Measurements from ENCODE around the gene MAPRE2.

MAPRE2 gene

GRCh38 chr18:35061336-35061735 lies 20.1 kb downstream of the MAPRE2 start:
- DNase-seq (ENCODE audit: low spot score) = no peak

- DNase-seq (ENCODE audit: low spot score) = no peak
These were observed 20.6 kb downstream of the MAPRE2 start for GRCh38 chr18:35061804-35062203.

- no peak for DNase-seq (ENCODE audit: low spot score)
These were observed 21.2 kb downstream of the MAPRE2 start for GRCh38 chr18:35062408-35062807.

GRCh38 chr18:35063875-35064690 lies 22.9 kb downstream of the MAPRE2 start:
- DNase-seq (ENCODE audit: low spot score) = no peak

- DNase-seq (ENCODE audit: low spot score) = no peak
These were observed 26.2 kb downstream of the MAPRE2 start for GRCh38 chr18:35067454-35067853.

- no peak for DNase-seq (ENCODE audit: low spot score)
These were observed 30.6 kb downstream of the MAPRE2 start for GRCh38 chr18:35071819-35072247.

- peak; percentile 47 for DNase-seq (ENCODE audit: low spot score)
These were observed 31.4 kb downstream of the MAPRE2 start for GRCh38 chr18:35072616-35073015.

- no peak for DNase-seq (ENCODE audit: low spot score)
These were observed 32.2 kb downstream of the MAPRE2 start for GRCh38 chr18:35073186-35074105.

- DNase-seq (ENCODE audit: low spot score) = no peak
These were observed 33.4 kb downstream of the MAPRE2 start for GRCh38 chr18:35074581-35074980.

GRCh38 chr18:35075132-35075531 lies 33.9 kb downstream of the MAPRE2 start:
- DNase-seq (ENCODE audit: low spot score) = no peak

- no peak for DNase-seq (ENCODE audit: low spot score)
These were observed 35.1 kb downstream of the MAPRE2 start for GRCh38 chr18:35076135-35076924.

- DNase-seq (ENCODE audit: low spot score) = no peak
These were observed 36.7 kb downstream of the MAPRE2 start for GRCh38 chr18:35077937-35078336.

GRCh38 chr18:35080058-35080457 lies 38.8 kb downstream of the MAPRE2 start:
- no peak for DNase-seq (ENCODE audit: low spot score)

- DNase-seq (ENCODE audit: low spot score) = no peak
These were observed 42.0 kb downstream of the MAPRE2 start for GRCh38 chr18:35083174-35083712.

- no peak for DNase-seq (ENCODE audit: low spot score)
These were observed 43.6 kb downstream of the MAPRE2 start for GRCh38 chr18:35084494-35085449.

GRCh38 chr18:35085450-35086380 lies 44.5 kb downstream of the MAPRE2 start:
- DNase-seq (ENCODE audit: low spot score) = peak; percentile 95

GRCh38 chr18:35086704-35087103 lies 45.5 kb downstream of the MAPRE2 start:
- DNase-seq (ENCODE audit: low spot score) = no peak

- DNase-seq (ENCODE audit: low spot score) = no peak
These were observed 46.5 kb downstream of the MAPRE2 start for GRCh38 chr18:35087726-35088125.

GRCh38 chr18:35088921-35089320 lies 47.7 kb downstream of the MAPRE2 start:
- no peak for DNase-seq (ENCODE audit: low spot score)
